ENCODE results near the gene AAK1. TPM values are rescaled to one million over a fixed set of nuclear protein-coding genes. Genes with fewer than 3 reads are reported as not detected.

AAK1 gene
- total and polyA plus RNA-seq, 2 experiments from 2014 or later: 39.0 to 52.4 TPM

DNA sequence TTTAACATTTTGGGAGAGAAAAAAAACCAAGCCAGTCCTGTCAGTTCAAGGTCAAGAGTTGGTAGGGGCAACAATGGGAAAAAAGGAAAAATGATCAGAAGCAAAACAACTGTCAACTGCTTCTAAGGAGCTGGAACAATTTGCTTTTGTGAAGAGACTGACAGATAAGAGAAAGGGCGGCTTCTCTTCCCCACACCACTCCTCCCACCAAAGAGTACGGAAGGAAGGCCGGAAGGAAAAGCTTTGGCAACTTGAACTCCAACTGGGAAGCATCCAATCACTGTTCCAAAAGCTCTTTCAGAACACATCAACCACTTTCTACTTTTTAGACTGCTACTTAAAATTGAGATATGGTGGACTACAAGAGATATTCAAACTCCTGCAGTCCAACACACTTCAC is 148.5 kb downstream of the AAK1 start (continued):
- TF ChIP-seq, protein P1, sequence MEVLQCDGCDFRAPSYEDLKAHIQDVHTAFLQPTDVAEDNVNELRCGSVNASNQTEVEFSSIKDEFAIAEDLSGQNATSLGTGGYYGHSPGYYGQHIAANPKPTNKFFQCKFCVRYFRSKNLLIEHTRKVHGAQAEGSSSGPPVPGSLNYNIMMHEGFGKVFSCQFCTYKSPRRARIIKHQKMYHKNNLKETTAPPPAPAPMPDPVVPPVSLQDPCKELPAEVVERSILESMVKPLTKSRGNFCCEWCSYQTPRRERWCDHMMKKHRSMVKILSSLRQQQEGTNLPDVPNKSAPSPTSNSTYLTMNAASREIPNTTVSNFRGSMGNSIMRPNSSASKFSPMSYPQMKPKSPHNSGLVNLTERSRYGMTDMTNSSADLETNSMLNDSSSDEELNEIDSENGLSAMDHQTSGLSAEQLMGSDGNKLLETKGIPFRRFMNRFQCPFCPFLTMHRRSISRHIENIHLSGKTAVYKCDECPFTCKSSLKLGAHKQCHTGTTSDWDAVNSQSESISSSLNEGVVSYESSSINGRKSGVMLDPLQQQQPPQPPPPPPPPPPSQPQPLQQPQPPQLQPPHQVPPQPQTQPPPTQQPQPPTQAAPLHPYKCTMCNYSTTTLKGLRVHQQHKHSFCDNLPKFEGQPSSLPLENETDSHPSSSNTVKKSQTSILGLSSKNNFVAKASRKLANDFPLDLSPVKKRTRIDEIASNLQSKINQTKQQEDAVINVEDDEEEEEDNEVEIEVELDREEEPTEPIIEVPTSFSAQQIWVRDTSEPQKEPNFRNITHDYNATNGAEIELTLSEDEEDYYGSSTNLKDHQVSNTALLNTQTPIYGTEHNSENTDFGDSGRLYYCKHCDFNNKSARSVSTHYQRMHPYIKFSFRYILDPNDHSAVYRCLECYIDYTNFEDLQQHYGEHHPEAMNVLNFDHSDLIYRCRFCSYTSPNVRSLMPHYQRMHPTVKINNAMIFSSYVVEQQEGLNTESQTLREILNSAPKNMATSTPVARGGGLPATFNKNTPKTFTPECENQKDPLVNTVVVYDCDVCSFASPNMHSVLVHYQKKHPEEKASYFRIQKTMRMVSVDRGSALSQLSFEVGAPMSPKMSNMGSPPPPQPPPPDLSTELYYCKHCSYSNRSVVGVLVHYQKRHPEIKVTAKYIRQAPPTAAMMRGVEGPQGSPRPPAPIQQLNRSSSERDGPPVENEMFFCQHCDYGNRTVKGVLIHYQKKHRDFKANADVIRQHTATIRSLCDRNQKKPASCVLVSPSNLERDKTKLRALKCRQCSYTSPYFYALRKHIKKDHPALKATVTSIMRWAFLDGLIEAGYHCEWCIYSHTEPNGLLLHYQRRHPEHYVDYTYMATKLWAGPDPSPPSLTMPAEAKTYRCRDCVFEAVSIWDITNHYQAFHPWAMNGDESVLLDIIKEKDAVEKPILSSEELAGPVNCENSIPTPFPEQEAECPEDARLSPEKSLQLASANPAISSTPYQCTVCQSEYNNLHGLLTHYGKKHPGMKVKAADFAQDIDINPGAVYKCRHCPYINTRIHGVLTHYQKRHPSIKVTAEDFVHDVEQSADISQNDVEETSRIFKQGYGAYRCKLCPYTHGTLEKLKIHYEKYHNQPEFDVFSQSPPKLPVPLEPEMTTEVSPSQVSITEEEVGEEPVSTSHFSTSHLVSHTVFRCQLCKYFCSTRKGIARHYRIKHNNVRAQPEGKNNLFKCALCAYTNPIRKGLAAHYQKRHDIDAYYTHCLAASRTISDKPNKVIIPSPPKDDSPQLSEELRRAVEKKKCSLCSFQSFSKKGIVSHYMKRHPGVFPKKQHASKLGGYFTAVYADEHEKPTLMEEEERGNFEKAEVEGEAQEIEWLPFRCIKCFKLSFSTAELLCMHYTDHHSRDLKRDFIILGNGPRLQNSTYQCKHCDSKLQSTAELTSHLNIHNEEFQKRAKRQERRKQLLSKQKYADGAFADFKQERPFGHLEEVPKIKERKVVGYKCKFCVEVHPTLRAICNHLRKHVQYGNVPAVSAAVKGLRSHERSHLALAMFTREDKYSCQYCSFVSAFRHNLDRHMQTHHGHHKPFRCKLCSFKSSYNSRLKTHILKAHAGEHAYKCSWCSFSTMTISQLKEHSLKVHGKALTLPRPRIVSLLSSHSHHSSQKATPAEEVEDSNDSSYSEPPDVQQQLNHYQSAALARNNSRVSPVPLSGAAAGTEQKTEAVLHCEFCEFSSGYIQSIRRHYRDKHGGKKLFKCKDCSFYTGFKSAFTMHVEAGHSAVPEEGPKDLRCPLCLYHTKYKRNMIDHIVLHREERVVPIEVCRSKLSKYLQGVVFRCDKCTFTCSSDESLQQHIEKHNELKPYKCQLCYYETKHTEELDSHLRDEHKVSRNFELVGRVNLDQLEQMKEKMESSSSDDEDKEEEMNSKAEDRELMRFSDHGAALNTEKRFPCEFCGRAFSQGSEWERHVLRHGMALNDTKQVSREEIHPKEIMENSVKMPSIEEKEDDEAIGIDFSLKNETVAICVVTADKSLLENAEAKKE (CRISPR knock-in tag; IDR thresholded peaks at IDR 0.05): no peak

DNA sequence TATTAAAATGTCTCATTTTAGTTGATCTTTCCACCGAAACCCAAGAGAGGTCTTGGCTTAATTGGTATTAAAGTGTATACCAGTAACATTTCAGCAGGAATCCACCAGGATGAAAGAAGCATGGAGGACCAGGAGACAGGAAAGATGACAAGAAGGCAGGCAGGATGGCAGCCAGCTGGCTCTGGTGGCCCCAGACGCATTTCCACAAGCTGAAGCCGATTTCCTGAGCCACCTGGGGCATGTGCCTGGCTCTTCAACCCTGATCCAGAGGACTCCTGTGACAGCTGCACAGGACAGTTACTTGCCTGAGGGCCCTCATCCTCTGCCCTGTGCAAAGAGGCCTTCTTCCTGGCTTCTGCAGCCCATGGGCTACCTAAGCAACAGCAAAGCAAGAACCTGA is 149.4 kb downstream of the AAK1 start:
- Histone ChIP-seq H3K4me3 (no peak overlapping the region), H3K36me3 (ENCODE audit: insufficient read depth) (no peaks in the 10 kb centered on the region), H3K4me2 (no peak overlapping the region), H3F3A (replicated peaks; ENCODE audit: low read depth) (0 out of 2 replicates have a peak, but pooled peaks cover 5% of the 10 kb centered on the region), H2AFZ (no peak overlapping the region), H3K27me3 (ENCODE audit: insufficient read depth) (no peaks in the 10 kb centered on the region), H4K20me1 (replicated peaks; ENCODE audit: insufficient read depth) (no peaks in the 10 kb centered on the region), H3K27ac (ENCODE audit: low read depth) (no peak overlapping the region), H3K9me2 (ENCODE audit: insufficient read depth) (no peaks in the 10 kb centered on the region), H3K4me1 (ENCODE audit: insufficient read depth) (no peaks in the 10 kb centered on the region), H3K79me2 (replicated peaks; ENCODE audit: insufficient read depth) (no peaks in the 10 kb centered on the region)
- Mint-ChIP-seq H3K4me1 (peaks cover 7% of the 10 kb centered on the region; the same call in 2 of the 3 replicates), H3K4me3 (no peak overlapping the region), H3K27me3 (ENCODE audit: insufficient read depth, low read depth, poor library complexity) (no peaks in the 10 kb centered on the region), H3K9me3 (no peaks in the 10 kb centered on the region), H3K36me3 (ENCODE audit: low read depth) (no peaks in the 10 kb centered on the region), H3K27ac (no peak overlapping the region)
- no peak for DNase-seq (ENCODE audit: low spot score)
- no peak for ATAC-seq
- TF ChIP-seq STAT1 (IDR thresholded peaks at IDR 0.05; ENCODE audit: unreplicated experiment): no peak
- TF ChIP-seq EZH2 (IDR thresholded peaks at IDR 0.05; ENCODE audit: low read depth, unreplicated experiment): no peak
- TF ChIP-seq, protein P1 (CRISPR knock-in tag; IDR thresholded peaks at IDR 0.05): no peak
- TF ChIP-seq ETS1 (IDR thresholded peaks at IDR 0.05): no peak

Data from GM23338 (cell line).